Fibroblast of mammary gland (primary cell): ENCODE measurements around the gene CUL4A.
A peak's percentile ranks its signal among the peaks of the same experiment; 100 is the strongest.

ENCODE experiments used
- DNase-seq: peaks from one replicate; pipeline ENCODE4 v3.0.0-alpha.2; 2010; ENCODE audit warnings: low read depth
- H3K4me3 ChIP-seq: 2 replicates; pipeline ENCODE4 v1.5.1; 2011; ENCODE audit warnings: low read depth, mild to moderate bottlenecking, low read length, moderate library complexity; ENCODE audit not compliant: control insufficient read depth
- CTCF ChIP-seq: conservative IDR thresholded peaks from 2 replicates; pipeline ENCODE4 v1.5.1; 2011; ENCODE audit warnings: low read depth, low read length, inconsistent platforms; ENCODE audit not compliant: control insufficient read depth, insufficient read depth

CUL4A gene

GRCh38 chr13:113178896-113179167 lies 30.6 kb upstream of the CUL4A start:
- no peak overlapping the region for H3K4me3 ChIP-seq
- TF ChIP-seq CTCF, result no peak
- no peak for DNase-seq

- no peak for DNase-seq
- H3K4me3 ChIP-seq, result no peak overlapping the region
- no peak for TF ChIP-seq CTCF
Observed at GRCh38 chr13:113179374-113180230, 29.8 kb upstream of the CUL4A start.

- TF ChIP-seq CTCF, result no peak
- no peak overlapping the region for H3K4me3 ChIP-seq
- no peak for DNase-seq
Observed at GRCh38 chr13:113182046-113182445, 27.4 kb upstream of the CUL4A start.

GRCh38 chr13:113183450-113184129 lies 25.8 kb upstream of the CUL4A start:
- no peak overlapping the region for H3K4me3 ChIP-seq
- no peak for TF ChIP-seq CTCF
- no peak for DNase-seq

GRCh38 chr13:113184568-113185440 lies 24.6 kb upstream of the CUL4A start:
- no peak for TF ChIP-seq CTCF
- H3K4me3 ChIP-seq, result no peak overlapping the region
- no peak for DNase-seq

GRCh38 chr13:113186061-113186900 lies 23.1 kb upstream of the CUL4A start:
- peak; percentile 28 for DNase-seq
- H3K4me3 ChIP-seq, result no peak overlapping the region

More at GRCh38 chr13:113186061-113186900, 23.1 kb upstream of the CUL4A start:
- TF ChIP-seq CTCF, result no peak
